Measurements from ENCODE around the gene PACS1.

The PACS1 gene

GRCh38 chr11:66259225-66259624 lies 189.2 kb downstream of the PACS1 start:
- DNase-seq (ENCODE audit: low read depth) = no peak

- no peak for DNase-seq (ENCODE audit: low read depth)
These were observed 189.9 kb downstream of the PACS1 start for GRCh38 chr11:66259956-66260355.

GRCh38 chr11:66261578-66261977 lies 191.5 kb downstream of the PACS1 start:
- DNase-seq (ENCODE audit: low read depth) = no peak

GRCh38 chr11:66262191-66262590 lies 192.1 kb downstream of the PACS1 start:
- DNase-seq (ENCODE audit: low read depth) = no peak

- no peak for DNase-seq (ENCODE audit: low read depth)
These were observed 192.6 kb downstream of the PACS1 start for GRCh38 chr11:66262696-66263095.

GRCh38 chr11:66263231-66263630 lies 193.2 kb downstream of the PACS1 start:
- no peak for DNase-seq (ENCODE audit: low read depth)

GRCh38 chr11:66263785-66264184 lies 193.7 kb downstream of the PACS1 start:
- DNase-seq (ENCODE audit: low read depth) = no peak

GRCh38 chr11:66264383-66264782 lies 194.3 kb downstream of the PACS1 start:
- DNase-seq (ENCODE audit: low read depth) = no peak

- DNase-seq (ENCODE audit: low read depth) = no peak
These were observed 194.8 kb downstream of the PACS1 start for GRCh38 chr11:66264914-66265313.

- DNase-seq (ENCODE audit: low read depth) = no peak
These were observed 195.7 kb downstream of the PACS1 start for GRCh38 chr11:66265531-66266377.

GRCh38 chr11:66266378-66267038 lies 196.4 kb downstream of the PACS1 start:
- DNase-seq (ENCODE audit: low read depth) = no peak

- DNase-seq (ENCODE audit: low read depth) = no peak
These were observed 196.9 kb downstream of the PACS1 start for GRCh38 chr11:66267039-66267378.

GRCh38 chr11:66267379-66268243 lies 197.5 kb downstream of the PACS1 start:
- DNase-seq (ENCODE audit: low read depth) = peak; percentile 66

GRCh38 chr11:66268244-66268951 lies 198.3 kb downstream of the PACS1 start, which contains the start of gene RAB1B:
RAB1B (plus strand) TSS chr11:66268639; CDS start chr11:66268680, 41 bp downstream.
- peak; percentile 98 for DNase-seq (ENCODE audit: low read depth)

GRCh38 chr11:66268952-66269905 lies 199.2 kb downstream of the PACS1 start:
- no peak for DNase-seq (ENCODE audit: low read depth)

- DNase-seq (ENCODE audit: low read depth) = no peak
These were observed 201.7 kb downstream of the PACS1 start for GRCh38 chr11:66271816-66272215.

GRCh38 chr11:66272596-66272995 lies 202.5 kb downstream of the PACS1 start:
- no peak for DNase-seq (ENCODE audit: low read depth)

GRCh38 chr11:66274219-66274618 lies 204.1 kb downstream of the PACS1 start:
- no peak for DNase-seq (ENCODE audit: low read depth)

- DNase-seq (ENCODE audit: low read depth) = no peak
These were observed 205.3 kb downstream of the PACS1 start for GRCh38 chr11:66275396-66275795.

GRCh38 chr11:66275984-66276612 lies 206.0 kb downstream of the PACS1 start:
- DNase-seq (ENCODE audit: low read depth) = no peak

All from stromal cell of bone marrow (primary cell).